Endothelial cell of umbilical vein (primary cell): ENCODE measurements around the gene KIAA2012. TPM values are rescaled to one million over a fixed set of nuclear protein-coding genes. Genes with fewer than 3 reads are reported as not detected.

Experiments
- BruUV-seq: library from RNA; stranded (reverse); fragments of 400-500 nt; replicated peaks from 2 replicates; lab custom pipeline; 2021; lab: Mats Ljungman, UMichigan
- CTCF ChIA-PET: fragments of 300-600, 350-600 bp; sonication (Branson Sonifier 250); formaldehyde crosslinking; loops from one replicate; lab custom pipeline; 2021; ENCODE audit warnings: antibody characterized with exemption, inconsistent platforms; lab: Charles Lee
- POLR2A ChIA-PET: fragments of 300-600, 350-600 bp; sonication (Branson Sonifier 250); formaldehyde crosslinking; loops from one replicate; lab custom pipeline; 2021; ENCODE audit warnings: antibody characterized with exemption, inconsistent platforms; lab: Charles Lee
- DNase-seq: peaks from one replicate; pipeline ENCODE4 v3.0.0-alpha.2; 2011; ENCODE audit warnings: low read depth, low spot score
- FAIRE-seq: peaks from 2 replicates; lab custom pipeline; 2011; peaks lifted over from hg19 to GRCh38; lab: Jason Lieb, UNC
- H2AFZ ChIP-seq: 2 replicates; pipeline ENCODE4 v1.6.0; 2012; ENCODE audit warnings: low read depth, low read length, control low read depth, inconsistent platforms
- H3K27ac ChIP-seq: 2 replicates; pipeline ENCODE4 v1.5.1; 2011; ENCODE audit warnings: low read depth, mild to moderate bottlenecking, control low read depth, low read length, moderate library complexity; ENCODE audit not compliant: insufficient read depth
- H3K27me3 ChIP-seq, 2 experiments: 2 replicates each; pipeline versions ENCODE4 v1.6.0 to v1.6.1; 2011; ENCODE audit warnings: low read length in 2 of 2, mixed read lengths in 1 of 2; ENCODE audit not compliant: control insufficient read depth in 2 of 2, insufficient read depth in 2 of 2
- H3K36me3 ChIP-seq, 2 experiments: 2 replicates in 1 of 2; 3 replicates in 1 of 2; pipeline ENCODE4 v1.5.1; 2011; ENCODE audit warnings: low read length in 2 of 2, mild to moderate bottlenecking in 1 of 2, moderate library complexity in 1 of 2; ENCODE audit not compliant: control insufficient read depth in 2 of 2, insufficient read depth in 2 of 2; ENCODE audit errors: extremely low read depth in 1 of 2
- H3K4me1 ChIP-seq: 3 replicates; pipeline ENCODE4 v1.5.1; 2011; ENCODE audit warnings: mild to moderate bottlenecking, low read length; ENCODE audit not compliant: control insufficient read depth, insufficient read depth; ENCODE audit errors: extremely low read depth
- H3K4me2 ChIP-seq: 2 replicates; pipeline ENCODE4 v1.6.1; 2011; ENCODE audit warnings: low read length, control low read depth, mixed read lengths; ENCODE audit not compliant: insufficient read depth
- H3K4me3 ChIP-seq, 3 experiments: fragments of 200-600 bp in 1 of 3; sonication (generic), shearing (Covaris generic) in 1 of 3; replicated peaks in 1 of 3; 2 replicates each; pipeline ENCODE4 v1.5.1; 2011 to 2016; ENCODE audit warnings: control low read depth in 3 of 3, low read length in 3 of 3, mild to moderate bottlenecking in 2 of 3, inconsistent platforms in 1 of 3, low read depth in 1 of 3, moderate library complexity in 1 of 3; ENCODE audit not compliant: insufficient read depth in 1 of 3
- H3K79me2 ChIP-seq: 2 replicates; pipeline ENCODE4 v1.6.0; 2012; ENCODE audit warnings: low read length, inconsistent platforms; ENCODE audit not compliant: control insufficient read depth, insufficient read depth
- H3K9ac ChIP-seq: replicated peaks from 2 replicates; pipeline ENCODE3; 2011; ENCODE audit warnings: low read length, control low read depth; ENCODE audit not compliant: insufficient read depth; ENCODE audit errors: extremely low read depth
- H3K9me1 ChIP-seq: replicated peaks from 3 replicates; pipeline ENCODE4 v1.6.0; 2011; ENCODE audit warnings: mild to moderate bottlenecking, low read length; ENCODE audit not compliant: control insufficient read depth, insufficient read depth; ENCODE audit errors: extremely low read depth
- H3K9me3 ChIP-seq: replicated peaks from 2 replicates; pipeline ENCODE4 v1.5.1; 2012; ENCODE audit warnings: low read length, inconsistent platforms; ENCODE audit not compliant: control insufficient read depth, insufficient read depth
- H4K20me1 ChIP-seq: replicated peaks from 2 replicates; pipeline ENCODE3; 2011; ENCODE audit warnings: mild to moderate bottlenecking, low read length; ENCODE audit not compliant: control insufficient read depth, insufficient read depth; ENCODE audit errors: extremely low read depth
- CTCF ChIP-seq, 2 donors: IDR thresholded peaks; 1 replicate in 1 of 2; 2 replicates in 1 of 2; pipeline ENCODE4 v1.5.1; 2011; ENCODE audit warnings: low read length in 2 of 2, mild to moderate bottlenecking in 2 of 2, moderate library complexity in 2 of 2, control low read depth in 1 of 2, inconsistent platforms in 1 of 2, low read depth in 1 of 2; ENCODE audit not compliant: insufficient read depth in 1 of 2; ENCODE audit errors: extremely low read depth in 1 of 2
- EZH2 ChIP-seq: IDR thresholded peaks from 2 replicates; pipeline ENCODE4 v1.6.1; 2012; ENCODE audit warnings: borderline replicate concordance, low read depth, mild to moderate bottlenecking, moderate library complexity, low read length, inconsistent platforms; ENCODE audit not compliant: severe bottlenecking
- FOS ChIP-seq: IDR thresholded peaks from 2 replicates; pipeline ENCODE4 v1.6.1; 2011; ENCODE audit warnings: mild to moderate bottlenecking, low read length, moderate library complexity, borderline replicate concordance; ENCODE audit not compliant: insufficient read depth
- GATA2 ChIP-seq: IDR thresholded peaks from 2 replicates; pipeline ENCODE4 v1.7.0; 2011; ENCODE audit warnings: low read depth, mild to moderate bottlenecking, moderate library complexity, mixed read lengths, low read length; ENCODE audit not compliant: insufficient read length, insufficient read depth
- JUN ChIP-seq: IDR thresholded peaks from 2 replicates; pipeline ENCODE4 v1.6.1; 2011; ENCODE audit warnings: borderline replicate concordance, low read depth; ENCODE audit not compliant: insufficient read length, insufficient read depth
- MYC ChIP-seq: IDR thresholded peaks from one replicate; pipeline ENCODE4 v1.6.1; 2011; ENCODE audit warnings: mild to moderate bottlenecking, low read depth, low read length
- POLR2A ChIP-seq: IDR thresholded peaks from 2 replicates; pipeline ENCODE4 v1.6.1; 2012; ENCODE audit warnings: low read depth, mild to moderate bottlenecking, control low read depth, low read length
- POLR2AphosphoS5 ChIP-seq: IDR thresholded peaks from 2 replicates; pipeline ENCODE4 v1.6.1; 2012; ENCODE audit warnings: low read depth, mild to moderate bottlenecking, control low read depth, low read length, moderate library complexity; ENCODE audit not compliant: insufficient read depth
- dilution Hi-C: fragments of 300-500 bp; cut with MboI; formaldehyde crosslinking; loops from one replicate; pipeline ENCODE4 v1.15.0; 2019; ENCODE audit warnings: low sequenced_read_pairs; ENCODE audit not compliant: extremely low pct_ligation_motif_present
- intact Hi-C: fragments of 100-400 bp; cut with micrococcal nuclease; formaldehyde crosslinking; loops from one replicate; pipeline ENCODE4 v1.10.0; 2022
- polyA plus RNA-seq, 4 experiments: library from polyadenylated mRNA; depleted of rRNA in 3 of 4; stranded (reverse) in 3 of 4; unstranded in 1 of 4; fragments of >200 nt; gene quantifications; 2 replicates each; pipeline versions ENCODE4 v1.2.1 to v1.2.3, GENCODE V29; 2011 to 2012; ENCODE audit warnings: missing spikeins in 1 of 4
- total RNA-seq: library from RNA; stranded (reverse); gene quantifications from 2 replicates; pipeline ENCODE4 v1.2.3, GENCODE V29; 2021
- TF ChIP-seq, protein P1 (sequence below): IDR thresholded peaks from 2 replicates; pipeline ENCODE4 v1.6.1; 2011; ENCODE audit not compliant: insufficient read depth, insufficient read length

KIAA2012 gene
- total and polyA plus RNA-seq, 2 donors (not counting 3 experiments of a cell fraction or from before 2014, with no cell fraction given) = not detected

GRCh38 chr2:202049092-202049728 is 23.8 kb upstream of the KIAA2012 start:
- dilution Hi-C loops (no loop called here), intact Hi-C loops (no loop called here)
- no peak for DNase-seq
- TF ChIP-seq CTCF (IDR thresholded peaks at IDR 0.05; ENCODE audit: extremely low read depth in 1 of 2, insufficient read depth in 1 of 2, low read depth in 1 of 2, low read length in 2 of 2) (no peak), MYC (no peak), POLR2AphosphoS5 (no peak), EZH2 (no peak), POLR2A (no peak), FOS (no peak), GATA2 (no peak), JUN (no peak)
- TF ChIP-seq, protein P1, sequence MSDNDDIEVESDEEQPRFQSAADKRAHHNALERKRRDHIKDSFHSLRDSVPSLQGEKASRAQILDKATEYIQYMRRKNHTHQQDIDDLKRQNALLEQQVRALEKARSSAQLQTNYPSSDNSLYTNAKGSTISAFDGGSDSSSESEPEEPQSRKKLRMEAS = no peak
- H3K4me3 ChIP-seq = no peak overlapping the region
- H3K27me3 ChIP-seq = peaks cover 22 to 31% of the 10 kb centered on the region in 2 experiments
- H3K36me3 ChIP-seq = no peaks in the 10 kb centered on the region
- CTCF ChIA-PET = no interaction called here
- no TSS peak for BruUV-seq
- no peak overlapping the region for H2AFZ ChIP-seq
- POLR2A ChIA-PET = interaction anchor here (0.6 kb wide), 1 partner anchor 50 kb away, joined by 3 read pairs; no protein-coding TSS in a partner anchor
- no peaks in the 10 kb centered on the region for H3K9me1 ChIP-seq
- no peaks in the 10 kb centered on the region for H3K4me1 ChIP-seq
- H4K20me1 ChIP-seq = peaks cover 3% of the 10 kb centered on the region
- no peaks in the 10 kb centered on the region for H3K9me3 ChIP-seq
- no peak overlapping the region for H3K4me2 ChIP-seq
- no peaks in the 10 kb centered on the region for H3K79me2 ChIP-seq
- no peak overlapping the region for H3K9ac ChIP-seq
- no peak overlapping the region for H3K27ac ChIP-seq
- FAIRE-seq = no peak
